Measurements from ENCODE around the gene CRYGD.
"Not testable (repeated sequence)": the region's sequence is repeated elsewhere in the genome, so short reads cannot be mapped to it uniquely, and the experiment has no call there.

The CRYGD gene

DNA sequence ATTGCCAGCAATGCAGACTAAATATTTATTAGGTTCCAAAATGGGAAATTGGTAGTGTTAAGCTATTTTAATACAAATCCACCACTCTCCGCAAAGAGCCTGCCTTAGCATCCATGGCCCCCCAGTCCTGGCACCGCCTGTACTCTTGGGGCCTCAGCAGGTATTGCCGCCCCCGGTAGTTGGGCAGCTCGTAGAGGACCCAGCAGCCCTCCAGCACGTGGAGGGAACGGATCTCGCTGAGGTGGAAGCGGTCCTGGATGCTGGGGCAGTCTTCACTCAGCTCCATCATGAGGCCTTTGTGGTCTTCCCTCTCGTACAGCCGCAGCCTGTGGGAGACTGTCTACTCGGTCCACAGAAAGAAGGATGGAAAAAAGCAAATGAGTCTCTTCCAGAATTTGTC lies 3.8 kb upstream of the CRYGD start:
- TF ChIP-seq, protein P1, sequence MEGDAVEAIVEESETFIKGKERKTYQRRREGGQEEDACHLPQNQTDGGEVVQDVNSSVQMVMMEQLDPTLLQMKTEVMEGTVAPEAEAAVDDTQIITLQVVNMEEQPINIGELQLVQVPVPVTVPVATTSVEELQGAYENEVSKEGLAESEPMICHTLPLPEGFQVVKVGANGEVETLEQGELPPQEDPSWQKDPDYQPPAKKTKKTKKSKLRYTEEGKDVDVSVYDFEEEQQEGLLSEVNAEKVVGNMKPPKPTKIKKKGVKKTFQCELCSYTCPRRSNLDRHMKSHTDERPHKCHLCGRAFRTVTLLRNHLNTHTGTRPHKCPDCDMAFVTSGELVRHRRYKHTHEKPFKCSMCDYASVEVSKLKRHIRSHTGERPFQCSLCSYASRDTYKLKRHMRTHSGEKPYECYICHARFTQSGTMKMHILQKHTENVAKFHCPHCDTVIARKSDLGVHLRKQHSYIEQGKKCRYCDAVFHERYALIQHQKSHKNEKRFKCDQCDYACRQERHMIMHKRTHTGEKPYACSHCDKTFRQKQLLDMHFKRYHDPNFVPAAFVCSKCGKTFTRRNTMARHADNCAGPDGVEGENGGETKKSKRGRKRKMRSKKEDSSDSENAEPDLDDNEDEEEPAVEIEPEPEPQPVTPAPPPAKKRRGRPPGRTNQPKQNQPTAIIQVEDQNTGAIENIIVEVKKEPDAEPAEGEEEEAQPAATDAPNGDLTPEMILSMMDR (conservative IDR thresholded peaks at IDR 0.05): no peak
- no peak for TF ChIP-seq ZFX (IDR thresholded peaks at IDR 0.05)
- no peak overlapping the region for H3K27ac ChIP-seq

DNA sequence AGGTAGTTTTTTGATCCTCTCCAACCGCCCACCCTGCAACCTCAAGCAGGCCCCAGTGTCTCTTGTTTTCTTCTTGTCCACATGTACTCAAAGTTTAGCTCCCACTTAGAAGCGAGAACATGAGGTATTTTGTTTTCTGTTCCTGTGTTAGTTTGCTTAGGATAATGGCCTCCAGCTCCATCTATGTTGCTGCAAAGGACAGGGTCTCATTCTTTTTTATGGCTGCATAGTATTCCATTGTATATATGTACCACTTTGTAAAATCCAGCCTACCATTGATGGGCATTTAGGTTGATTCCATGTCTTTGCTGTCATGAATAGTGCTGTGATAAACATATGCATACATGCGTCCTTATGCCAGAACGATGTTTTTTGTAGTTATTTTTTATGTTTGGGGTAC lies 2.8 kb upstream of the CRYGD start:
- H3K27ac ChIP-seq: no peak overlapping the region
- TF ChIP-seq, protein P1 (conservative IDR thresholded peaks at IDR 0.05): no peak
- TF ChIP-seq ZFX (IDR thresholded peaks at IDR 0.05): no peak

DNA sequence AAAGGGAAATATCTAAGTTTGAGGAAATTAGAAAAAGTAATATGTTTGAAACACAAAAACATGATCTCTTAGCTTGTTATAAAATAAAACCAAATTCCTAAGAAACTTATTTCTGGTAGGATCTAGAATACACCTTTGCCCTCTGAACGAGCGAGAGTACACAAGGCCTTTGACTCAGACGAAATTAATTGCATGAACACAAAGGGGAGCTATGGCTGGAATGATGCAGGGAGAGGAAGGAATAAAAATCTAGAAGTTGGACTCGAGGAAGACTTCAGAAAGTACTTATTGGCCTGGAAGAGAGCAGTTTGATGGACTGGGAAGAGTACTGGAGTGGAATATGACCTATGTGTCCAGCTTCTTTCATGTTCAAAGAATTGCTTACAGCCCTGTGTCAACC lies 927 bp upstream of the CRYGD start:
- H3K27ac ChIP-seq: no peak overlapping the region
- no peak for TF ChIP-seq ZFX (IDR thresholded peaks at IDR 0.05)
- TF ChIP-seq, protein P1 (conservative IDR thresholded peaks at IDR 0.05): no peak

DNA sequence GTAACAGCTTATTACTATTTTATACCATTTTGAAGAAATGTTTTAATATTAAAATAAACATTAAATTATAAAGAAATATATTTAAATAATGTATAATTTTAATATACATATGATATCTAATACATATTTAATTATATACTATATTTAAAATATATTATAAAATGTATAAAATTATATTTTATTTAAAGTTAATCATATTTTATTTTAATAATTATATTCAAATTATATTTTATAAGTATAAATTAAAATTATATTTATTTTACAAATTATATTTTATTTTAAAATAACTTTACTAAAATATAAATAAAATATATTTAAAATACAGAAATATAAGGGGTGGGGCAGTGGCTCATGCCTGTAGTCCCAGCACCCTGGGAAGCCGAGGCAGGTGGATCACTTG lies 2.1 kb downstream of the CRYGD start:
- H3K27ac ChIP-seq: no peak overlapping the region
- TF ChIP-seq, protein P1 (conservative IDR thresholded peaks at IDR 0.05): no peak

DNA sequence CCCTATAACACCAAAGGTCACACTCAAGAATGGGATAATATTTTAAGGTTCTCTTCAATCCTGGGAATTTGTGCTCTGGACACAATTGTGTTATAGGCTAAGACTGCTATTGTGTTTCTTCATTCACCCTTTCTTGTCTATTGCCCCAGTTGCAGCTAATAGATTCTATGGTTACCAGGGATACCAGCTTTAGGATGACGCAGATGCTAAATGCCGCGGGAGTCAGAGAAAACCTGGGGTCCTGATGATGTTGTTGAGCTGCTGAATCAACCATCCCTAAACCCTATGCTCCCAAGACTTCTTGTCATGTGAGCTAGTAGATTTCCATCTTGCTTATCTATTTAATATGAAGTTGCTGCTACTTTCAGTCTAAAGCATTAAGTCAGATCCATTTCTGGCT lies 5.4 kb downstream of the CRYGD start:
- H3K27ac ChIP-seq: no peak overlapping the region
- no peak for TF ChIP-seq ZFX (IDR thresholded peaks at IDR 0.05)
- TF ChIP-seq, protein P1 (conservative IDR thresholded peaks at IDR 0.05): no peak

DNA sequence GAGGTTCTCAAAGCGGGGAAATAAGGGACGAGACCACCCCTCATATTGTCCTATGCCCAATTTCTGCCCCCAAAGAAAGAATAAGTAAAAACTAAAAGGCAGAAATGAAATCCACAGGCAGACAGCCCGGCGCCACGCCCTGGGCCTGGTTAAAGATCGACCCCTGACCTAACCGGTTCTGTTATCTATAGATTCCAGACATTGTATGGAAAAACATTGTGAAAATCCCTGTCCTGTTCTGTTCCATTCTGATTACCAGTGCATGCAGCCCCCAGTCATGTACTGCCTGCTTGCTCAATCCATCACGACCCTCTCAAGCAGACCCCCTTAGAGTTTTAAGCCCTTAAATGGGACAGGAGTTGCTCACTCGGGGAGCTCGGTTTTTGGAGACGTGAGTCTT lies 6.9 kb downstream of the CRYGD start:
- not testable (repeated sequence) for H3K27ac ChIP-seq

DNA sequence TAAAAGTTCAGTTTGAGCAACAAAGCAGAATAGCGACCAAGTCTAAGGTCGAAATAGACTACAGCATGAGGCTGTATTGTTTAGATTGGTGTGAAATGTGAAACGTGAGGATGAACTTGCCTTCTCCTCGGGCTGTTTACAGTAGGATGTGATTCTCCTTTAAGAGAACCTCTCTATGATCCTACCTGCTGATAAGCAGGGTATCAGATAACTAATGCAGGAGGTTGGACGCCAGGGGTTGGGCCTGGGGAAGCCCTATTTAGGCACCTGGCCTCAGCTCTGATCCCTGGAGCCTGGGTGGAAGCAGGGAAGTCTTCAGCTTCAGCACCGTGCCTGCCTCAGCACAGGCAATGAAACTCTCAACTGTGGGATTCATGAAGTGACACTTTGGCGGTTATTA lies 11.4 kb downstream of the CRYGD start:
- peak overlapping the region; percentile 50 for H3K27ac ChIP-seq
- no peak for TF ChIP-seq ZFX (IDR thresholded peaks at IDR 0.05)
- TF ChIP-seq, protein P1 (conservative IDR thresholded peaks at IDR 0.05): no peak

DNA sequence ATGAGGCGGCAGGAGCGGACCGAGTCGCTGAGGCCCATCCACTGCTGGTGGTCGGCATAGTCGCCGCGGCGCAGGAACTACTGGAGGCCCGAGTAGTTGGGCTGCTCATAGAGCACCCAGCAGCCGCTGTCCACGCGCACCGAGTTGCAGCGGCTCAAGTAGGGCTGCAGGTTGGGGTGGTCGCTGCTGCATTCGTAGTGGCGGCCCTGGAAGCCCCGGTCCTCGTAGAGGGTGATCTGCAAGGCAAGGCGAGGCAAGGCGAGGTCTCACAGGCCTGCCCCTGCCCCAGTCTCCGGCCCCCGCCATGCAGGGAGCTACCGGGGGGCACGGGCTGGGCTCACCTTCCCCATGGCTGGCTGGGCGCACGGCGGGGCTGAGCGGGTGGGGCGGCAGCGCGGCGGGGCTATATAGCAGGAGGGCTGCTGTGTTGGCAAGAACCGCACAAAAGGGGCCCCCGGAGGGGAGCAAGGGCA lies 12.0 kb downstream of the CRYGD start:
- H3K27ac ChIP-seq: peak overlapping the region; percentile 50

DNA sequence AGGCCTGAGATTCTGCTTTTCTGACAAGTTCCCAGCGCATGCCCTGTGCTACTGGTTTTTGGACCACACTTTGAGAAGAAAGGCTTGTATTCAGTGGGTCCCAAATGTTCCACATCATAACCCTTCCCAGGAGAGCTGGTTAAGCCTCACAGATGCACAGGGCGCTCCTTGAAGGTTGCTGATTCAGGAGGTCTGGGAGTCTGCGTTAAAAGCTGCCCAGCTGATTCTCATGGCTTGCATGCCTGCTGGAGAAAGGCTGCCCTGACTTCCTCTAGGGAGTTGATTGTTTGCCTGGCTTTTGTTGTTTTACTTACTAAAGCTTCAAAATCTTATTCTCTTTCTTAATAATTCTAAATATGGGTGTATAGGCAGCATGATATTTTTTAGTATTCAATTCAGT lies 20.7 kb downstream of the CRYGD start:
- no peak for TF ChIP-seq ZFX (IDR thresholded peaks at IDR 0.05)
- TF ChIP-seq, protein P1 (conservative IDR thresholded peaks at IDR 0.05): no peak
- H3K27ac ChIP-seq: no peak overlapping the region
